ENCODE measurements around the gene CAMK2D.

GRCh38 chr4:113776016-113776415 is 14.5 kb upstream of the CAMK2D start:
- TF ChIP-seq EZH2 (IDR thresholded peaks at IDR 0.05; ENCODE audit: borderline replicate concordance) (no peak), CTCF (IDR thresholded peaks at IDR 0.05; ENCODE audit: poor library complexity) (no peak)

Data from hepatocyte (in vitro differentiated cells).